Activated CD4-positive, alpha-beta T cell treated with anti-CD3 and anti-CD28 coated beads, Interleukin-2, amount 10 ng/mL, durations not matched to agents 7 days and 5 days (primary cell): ENCODE measurements around the gene FAM47A. TPM values are rescaled to one million over a fixed set of nuclear protein-coding genes. Genes with fewer than 3 reads are reported as not detected.

Experiments
- CTCF ChIA-PET: fragments of 350-600 bp; sonication (Branson Sonifier 250); formaldehyde crosslinking; loops from one replicate; lab custom pipeline; 2021; ENCODE audit warnings: antibody characterized with exemption; lab: Charles Lee
- POLR2A ChIA-PET: fragments of 350-600 bp; sonication (Branson Sonifier 250); formaldehyde crosslinking; loops from one replicate; lab custom pipeline; 2021; ENCODE audit warnings: antibody characterized with exemption; lab: Charles Lee
- DNase-seq: peaks from one replicate; pipeline ENCODE4 v3.0.0-alpha.2; 2020
- H3K27ac Mint-ChIP-seq: one replicate; pipeline ENCODE4 v1.8.0; 2021; ENCODE audit warnings: mild to moderate bottlenecking, moderate library complexity, mixed read lengths
- H3K27me3 Mint-ChIP-seq: one replicate; pipeline ENCODE4 v1.8.0; 2021; ENCODE audit warnings: mixed read lengths
- H3K36me3 Mint-ChIP-seq: one replicate; pipeline ENCODE4 v1.8.0; 2021; ENCODE audit warnings: low read depth, mixed read lengths
- H3K4me1 Mint-ChIP-seq: one replicate; pipeline ENCODE4 v1.8.0; 2021; ENCODE audit warnings: mixed read lengths
- H3K4me3 Mint-ChIP-seq: one replicate; pipeline ENCODE4 v1.8.0; 2021; ENCODE audit warnings: mild to moderate bottlenecking, moderate library complexity, mixed read lengths
- H3K9me3 Mint-ChIP-seq: one replicate; pipeline ENCODE4 v1.8.0; 2021; ENCODE audit warnings: mixed read lengths
- total RNA-seq, 2 experiments: library from RNA; stranded (reverse); gene quantifications; one replicate each; pipeline ENCODE4 v1.2.3, GENCODE V29; 2021

FAM47A gene
- not detected for total RNA-seq

GRCh38 chrX:34132028-34132427 is at the start of gene FAM47A:
Gene FAM47A (minus strand): TSS chrX:34132314. CDS start chrX:34132278, 36 bp downstream.
- CTCF ChIA-PET, result no interaction called here
- DNase-seq, result no peak
- no peaks in the 10 kb centered on the region for H3K27me3 Mint-ChIP-seq
- peaks cover 4% of the 10 kb centered on the region for H3K9me3 Mint-ChIP-seq
- no peaks in the 10 kb centered on the region for H3K4me1 Mint-ChIP-seq
- POLR2A ChIA-PET, result no interaction called here
- no peaks in the 10 kb centered on the region for H3K36me3 Mint-ChIP-seq
- H3K27ac Mint-ChIP-seq, result no peak within 1 kb of the TSS
- no peak within 1 kb of the TSS for H3K4me3 Mint-ChIP-seq

GRCh38 chrX:34147345-34147744 is 15.2 kb upstream of the FAM47A start:
- no peaks in the 10 kb centered on the region for H3K27me3 Mint-ChIP-seq
- no peak for DNase-seq
- H3K27ac Mint-ChIP-seq, result no peak overlapping the region
- CTCF ChIA-PET, result no interaction called here
- no peaks in the 10 kb centered on the region for H3K9me3 Mint-ChIP-seq
- H3K4me3 Mint-ChIP-seq, result no peak overlapping the region
- POLR2A ChIA-PET, result no interaction called here
- H3K4me1 Mint-ChIP-seq, result no peaks in the 10 kb centered on the region
- no peaks in the 10 kb centered on the region for H3K36me3 Mint-ChIP-seq

- POLR2A ChIA-PET, result no interaction called here
- H3K27ac Mint-ChIP-seq, result no peak overlapping the region
- H3K36me3 Mint-ChIP-seq, result no peaks in the 10 kb centered on the region
- H3K27me3 Mint-ChIP-seq, result no peaks in the 10 kb centered on the region
- H3K9me3 Mint-ChIP-seq, result no peaks in the 10 kb centered on the region
- no peaks in the 10 kb centered on the region for H3K4me1 Mint-ChIP-seq
- CTCF ChIA-PET, result no interaction called here
- H3K4me3 Mint-ChIP-seq, result no peak overlapping the region
- DNase-seq, result no peak
Observed at GRCh38 chrX:34146906-34147305, 14.8 kb upstream of the FAM47A start.

- Mint-ChIP-seq H3K27me3 (no peaks in the 10 kb centered on the region), H3K36me3 (no peaks in the 10 kb centered on the region), H3K4me3 (no peak overlapping the region), H3K4me1 (no peaks in the 10 kb centered on the region), H3K9me3 (no peaks in the 10 kb centered on the region), H3K27ac (no peak overlapping the region)
- POLR2A ChIA-PET, result no interaction called here
- CTCF ChIA-PET, result no interaction called here
- no peak for DNase-seq
Observed at GRCh38 chrX:34144246-34144645, 12.1 kb upstream of the FAM47A start.

GRCh38 chrX:34140816-34141215 is 8.7 kb upstream of the FAM47A start:
- CTCF ChIA-PET, result no interaction called here
- no peak overlapping the region for H3K27ac Mint-ChIP-seq
- H3K9me3 Mint-ChIP-seq, result no peaks in the 10 kb centered on the region
- H3K27me3 Mint-ChIP-seq, result no peaks in the 10 kb centered on the region
- no peak overlapping the region for H3K4me3 Mint-ChIP-seq
- H3K36me3 Mint-ChIP-seq, result no peaks in the 10 kb centered on the region
- POLR2A ChIA-PET, result no interaction called here
- no peaks in the 10 kb centered on the region for H3K4me1 Mint-ChIP-seq
- no peak for DNase-seq

- no peaks in the 10 kb centered on the region for H3K36me3 Mint-ChIP-seq
- H3K4me1 Mint-ChIP-seq, result no peaks in the 10 kb centered on the region
- peaks cover 4% of the 10 kb centered on the region for H3K9me3 Mint-ChIP-seq
- ChIA-PET CTCF (no interaction called here), POLR2A (no interaction called here)
- no peaks in the 10 kb centered on the region for H3K27me3 Mint-ChIP-seq
- no peak overlapping the region for H3K4me3 Mint-ChIP-seq
- DNase-seq, result no peak
- H3K27ac Mint-ChIP-seq, result no peak overlapping the region
Observed at GRCh38 chrX:34130980-34131744, 952 bp downstream of the FAM47A start.

- no peak overlapping the region for H3K27ac Mint-ChIP-seq
- no peaks in the 10 kb centered on the region for H3K4me1 Mint-ChIP-seq
- CTCF ChIA-PET, result no interaction called here
- no peaks in the 10 kb centered on the region for H3K27me3 Mint-ChIP-seq
- no peaks in the 10 kb centered on the region for H3K36me3 Mint-ChIP-seq
- peaks cover 4% of the 10 kb centered on the region for H3K9me3 Mint-ChIP-seq
- POLR2A ChIA-PET, result no interaction called here
- H3K4me3 Mint-ChIP-seq, result no peak overlapping the region
- no peak for DNase-seq
Observed at GRCh38 chrX:34130501-34130900, 1.6 kb downstream of the FAM47A start.

- Mint-ChIP-seq H3K27ac (no peak overlapping the region), H3K27me3 (no peaks in the 10 kb centered on the region), H3K36me3 (no peaks in the 10 kb centered on the region), H3K4me3 (no peak overlapping the region), H3K4me1 (no peaks in the 10 kb centered on the region), H3K9me3 (peaks cover 4% of the 10 kb centered on the region)
- no peak for DNase-seq
- CTCF ChIA-PET, result no interaction called here
- POLR2A ChIA-PET, result no interaction called here
Observed at GRCh38 chrX:34126011-34126410, 6.1 kb downstream of the FAM47A start.

GRCh38 chrX:34119122-34119521 is 13.0 kb downstream of the FAM47A start:
- ChIA-PET POLR2A (no interaction called here), CTCF (no interaction called here)
- no peaks in the 10 kb centered on the region for H3K9me3 Mint-ChIP-seq
- DNase-seq, result no peak
- no peak overlapping the region for H3K27ac Mint-ChIP-seq
- H3K4me1 Mint-ChIP-seq, result no peaks in the 10 kb centered on the region
- no peak overlapping the region for H3K4me3 Mint-ChIP-seq
- H3K36me3 Mint-ChIP-seq, result no peaks in the 10 kb centered on the region
- H3K27me3 Mint-ChIP-seq, result no peaks in the 10 kb centered on the region

- no peaks in the 10 kb centered on the region for H3K9me3 Mint-ChIP-seq
- DNase-seq, result no peak
- ChIA-PET CTCF (no interaction called here), POLR2A (no interaction called here)
- no peaks in the 10 kb centered on the region for H3K27me3 Mint-ChIP-seq
- H3K27ac Mint-ChIP-seq, result no peak overlapping the region
- no peak overlapping the region for H3K4me3 Mint-ChIP-seq
- H3K4me1 Mint-ChIP-seq, result no peaks in the 10 kb centered on the region
- no peaks in the 10 kb centered on the region for H3K36me3 Mint-ChIP-seq
Observed at GRCh38 chrX:34112459-34112858, 19.7 kb downstream of the FAM47A start.
